Tibial artery (tissue), 4 donors: Measurements from ENCODE around the gene SLCO1B3.
A peak's percentile ranks its signal among the peaks of the same experiment; 100 is the strongest.

Experiments used
- DNase-seq, 2 donors: peaks; one replicate each; pipeline ENCODE4 v3.0.0-alpha.2; 2019
- H3K27ac ChIP-seq, 2 donors: fragments of 200-600 bp; sonication (generic) in 1 of 2; 1 replicate in 1 of 2; 2 replicates in 1 of 2; pipeline ENCODE4 v1.5.1; 2018 to 2019; ENCODE audit warnings: mild to moderate bottlenecking in 1 of 2
- H3K27me3 ChIP-seq, 2 donors: fragments of 200-600 bp; sonication (generic) in 1 of 2; one replicate each; pipeline versions ENCODE4 v1.5.1 to v1.6.0; 2016 to 2019
- H3K36me3 ChIP-seq, 3 donors: fragments of 200-600 bp; sonication (generic) in 2 of 3; one replicate each; pipeline ENCODE4 v1.5.1; 2016 to 2019; ENCODE audit warnings: mild to moderate bottlenecking in 2 of 3
- H3K4me1 ChIP-seq, 4 donors: fragments of 200-600 bp; sonication (generic) in 2 of 4; 1 replicate in 3 of 4; 2 replicates in 1 of 4; pipeline ENCODE4 v1.5.1; 2016 to 2019
- H3K4me3 ChIP-seq, 2 donors: fragments of 200-600 bp; sonication (generic) in 1 of 2; 1 replicate in 1 of 2; 2 replicates in 1 of 2; pipeline ENCODE4 v1.5.1; 2018 to 2019; ENCODE audit warnings: mild to moderate bottlenecking in 2 of 2
- H3K9me3 ChIP-seq, 3 donors: fragments of 200-600 bp; sonication (generic) in 1 of 3; one replicate each; pipeline ENCODE4 v1.5.1; 2016 to 2019
- CTCF ChIP-seq, 2 experiments: fragments of 200-600 bp in 1 of 2; fragments of 450-650 bp in 1 of 2; IDR thresholded peaks; one replicate each; pipeline ENCODE4 v1.5.1; 2017 to 2019; ENCODE audit warnings: antibody characterized with exemption in 2 of 2, mild to moderate bottlenecking in 1 of 2, moderate library complexity in 1 of 2
- intact Hi-C: fragments of 100-400 bp; cut with DNase I; formaldehyde crosslinking; loops from one replicate; pipeline ENCODE4 v1.15.0; 2023; ENCODE audit warnings: low total_unique reads

SLCO1B3 gene

GRCh38 chr12:20798554-20798953, 12.0 kb upstream of the SLCO1B3 start:
- no peaks in the 10 kb centered on the region for H3K4me1 ChIP-seq
- no peak for DNase-seq
- no peaks in the 10 kb centered on the region for H3K36me3 ChIP-seq
- intact Hi-C loops: no loop called here
- no peaks in the 10 kb centered on the region for H3K27me3 ChIP-seq
- TF ChIP-seq CTCF (IDR thresholded peaks at IDR 0.05): peak; percentile 11 to 35
- no peak overlapping the region for H3K27ac ChIP-seq
- H3K9me3 ChIP-seq: no peaks in the 10 kb centered on the region
- no peak overlapping the region for H3K4me3 ChIP-seq

GRCh38 chr12:20800160-20800559, 10.3 kb upstream of the SLCO1B3 start:
- intact Hi-C loops: no loop called here
- no peak for TF ChIP-seq CTCF (IDR thresholded peaks at IDR 0.05)

GRCh38 chr12:20801035-20801434, 9.5 kb upstream of the SLCO1B3 start:
- Histone ChIP-seq H3K9me3 (no peaks in the 10 kb centered on the region), H3K27ac (no peak overlapping the region), H3K4me3 (no peak overlapping the region), H3K36me3 (no peaks in the 10 kb centered on the region), H3K4me1 (no peaks in the 10 kb centered on the region), H3K27me3 (no peaks in the 10 kb centered on the region)
- DNase-seq: no peak
- intact Hi-C loops: no loop called here
- TF ChIP-seq CTCF (IDR thresholded peaks at IDR 0.05): no peak

More at GRCh38 chr12:20800160-20800559, 10.3 kb upstream of the SLCO1B3 start:
- H3K4me3 ChIP-seq: no peak overlapping the region
- H3K27ac ChIP-seq: no peak overlapping the region
- H3K27me3 ChIP-seq: no peaks in the 10 kb centered on the region
- H3K4me1 ChIP-seq: no peaks in the 10 kb centered on the region
- H3K36me3 ChIP-seq: no peaks in the 10 kb centered on the region
- H3K9me3 ChIP-seq: no peaks in the 10 kb centered on the region
- DNase-seq: no peak

- no peaks in the 10 kb centered on the region for H3K36me3 ChIP-seq
- H3K9me3 ChIP-seq: no peaks in the 10 kb centered on the region
- TF ChIP-seq CTCF (IDR thresholded peaks at IDR 0.05): no peak
- intact Hi-C loops: no loop called here
- no peaks in the 10 kb centered on the region for H3K27me3 ChIP-seq
- H3K4me1 ChIP-seq: no peaks in the 10 kb centered on the region
- H3K27ac ChIP-seq: no peak overlapping the region
- H3K4me3 ChIP-seq: no peak overlapping the region
- DNase-seq: no peak
Measured at GRCh38 chr12:20805921-20806320, 4.6 kb upstream of the SLCO1B3 start.

- no peaks in the 10 kb centered on the region for H3K9me3 ChIP-seq
- no peaks in the 10 kb centered on the region for H3K27me3 ChIP-seq
- no peak overlapping the region for H3K4me3 ChIP-seq
- H3K36me3 ChIP-seq: no peaks in the 10 kb centered on the region
- intact Hi-C loops: no loop called here
- H3K27ac ChIP-seq: no peak overlapping the region
- TF ChIP-seq CTCF (IDR thresholded peaks at IDR 0.05): no peak
- no peaks in the 10 kb centered on the region for H3K4me1 ChIP-seq
- no peak for DNase-seq
Measured at GRCh38 chr12:20807192-20808080, 3.1 kb upstream of the SLCO1B3 start.
